Activated CD8-positive, alpha-beta memory T cell treated with anti-CD3 and anti-CD28 coated beads, Interleukin-2, amount 50 U/mL, for 48 hours (primary cell): Measurements from ENCODE around the gene WDR26.
"Not testable (repeated sequence)": the region's sequence is repeated elsewhere in the genome, so short reads cannot be mapped to it uniquely, and the experiment has no call there.

ENCODE experiments used
- DNase-seq: peaks from one replicate; pipeline ENCODE4 v3.0.0-alpha.2; 2020

WDR26 gene

GRCh38 chr1:224387943-224388342 lies 46.7 kb downstream of the WDR26 start:
- no peak for DNase-seq

- no peak for DNase-seq
Measured at GRCh38 chr1:224387302-224387912, 47.2 kb downstream of the WDR26 start.

GRCh38 chr1:224383218-224383617 lies 51.4 kb downstream of the WDR26 start:
- no peak for DNase-seq

- no peak for DNase-seq
Measured at GRCh38 chr1:224381880-224382548, 52.6 kb downstream of the WDR26 start.

- DNase-seq, result peak; percentile 63
Measured at GRCh38 chr1:224380003-224380402, 54.6 kb downstream of the WDR26 start.

- no peak for DNase-seq
Measured at GRCh38 chr1:224378855-224379631, 55.6 kb downstream of the WDR26 start.

- peak; percentile 60 for DNase-seq
Measured at GRCh38 chr1:224377676-224378006, 57.0 kb downstream of the WDR26 start.

GRCh38 chr1:224375059-224375458 lies 59.5 kb downstream of the WDR26 start:
- DNase-seq, result no peak

GRCh38 chr1:224373008-224373590 lies 61.5 kb downstream of the WDR26 start:
- no peak for DNase-seq

GRCh38 chr1:224368409-224368808 lies 66.2 kb downstream of the WDR26 start:
- DNase-seq, result no peak

- no peak for DNase-seq
Measured at GRCh38 chr1:224359207-224359606, 75.4 kb downstream of the WDR26 start.

GRCh38 chr1:224358237-224358636 lies 76.4 kb downstream of the WDR26 start:
- DNase-seq, result no peak

- no peak for DNase-seq
Measured at GRCh38 chr1:224357626-224358124, 76.9 kb downstream of the WDR26 start.

- DNase-seq, result peak; percentile 93
Measured at GRCh38 chr1:224356685-224357625, 77.6 kb downstream of the WDR26 start, which contains the start of gene CNIH4. CNIH4 (plus strand) TSS chr1:224356879; CDS start chr1:224356925, 46 bp downstream.

- DNase-seq, result no peak
Measured at GRCh38 chr1:224353975-224354925, 80.3 kb downstream of the WDR26 start.

GRCh38 chr1:224352436-224353085 lies 82.0 kb downstream of the WDR26 start:
- DNase-seq, result not testable (repeated sequence)

- DNase-seq, result not testable (repeated sequence)
Measured at GRCh38 chr1:224349716-224350115, 84.9 kb downstream of the WDR26 start.

GRCh38 chr1:224348137-224348536 lies 86.5 kb downstream of the WDR26 start:
- DNase-seq, result no peak

GRCh38 chr1:224343679-224344078 lies 90.9 kb downstream of the WDR26 start:
- no peak for DNase-seq
